MG63 (cell line): Measurements from ENCODE around the gene HSBP1L1. TPM values are rescaled to one million over a fixed set of nuclear protein-coding genes. Genes with fewer than 3 reads are reported as not detected.
A peak's percentile ranks its signal among the peaks of the same experiment; 100 is the strongest.
"Not testable (repeated sequence)": the region's sequence is repeated elsewhere in the genome, so short reads cannot be mapped to it uniquely, and the experiment has no call there.

Source experiments
- DNase-seq: peaks from one replicate; pipeline ENCODE4 v3.0.0-alpha.2; 2020
- H3K27me3 ChIP-seq: fragments of 250-450 bp; sonication (Bioruptor Pico); 2 replicates; pipeline ENCODE4 v1.5.1; 2020; ENCODE audit warnings: mild to moderate bottlenecking, moderate library complexity
- H3K36me3 ChIP-seq: fragments of 250-450 bp; sonication (Bioruptor Pico); 2 replicates; pipeline ENCODE4 v1.5.1; 2020; ENCODE audit warnings: mild to moderate bottlenecking, moderate library complexity
- H3K4me3 ChIP-seq: fragments of 250-450 bp; sonication (Bioruptor Pico); 2 replicates; pipeline ENCODE4 v1.5.1; 2020; ENCODE audit warnings: mild to moderate bottlenecking, moderate library complexity
- H3K9me3 ChIP-seq: fragments of 250-450 bp; sonication (Bioruptor Pico); 2 replicates; pipeline ENCODE4 v1.5.1; 2020; ENCODE audit warnings: mild to moderate bottlenecking, moderate library complexity
- total RNA-seq: library from RNA; depleted of rRNA; stranded (reverse); fragments of >200 nt; shearing (Covaris generic); gene quantifications from 2 replicates; pipeline ENCODE4 v1.2.3, GENCODE V29; 2014; ENCODE audit warnings: low replicate concordance

HSBP1L1 gene
- total RNA-seq, 1 experiment from 2014 or later: not detected

GRCh38 chr18:79950515-79951341 is 13.7 kb upstream of the HSBP1L1 start:
- peak; percentile 26 for DNase-seq
- peak overlapping the region; percentile 56 for H3K4me3 ChIP-seq
- H3K27me3 ChIP-seq: no peaks in the 10 kb centered on the region
- H3K9me3 ChIP-seq: no peaks in the 10 kb centered on the region
- H3K36me3 ChIP-seq: peaks cover 14% of the 10 kb centered on the region

DNA sequence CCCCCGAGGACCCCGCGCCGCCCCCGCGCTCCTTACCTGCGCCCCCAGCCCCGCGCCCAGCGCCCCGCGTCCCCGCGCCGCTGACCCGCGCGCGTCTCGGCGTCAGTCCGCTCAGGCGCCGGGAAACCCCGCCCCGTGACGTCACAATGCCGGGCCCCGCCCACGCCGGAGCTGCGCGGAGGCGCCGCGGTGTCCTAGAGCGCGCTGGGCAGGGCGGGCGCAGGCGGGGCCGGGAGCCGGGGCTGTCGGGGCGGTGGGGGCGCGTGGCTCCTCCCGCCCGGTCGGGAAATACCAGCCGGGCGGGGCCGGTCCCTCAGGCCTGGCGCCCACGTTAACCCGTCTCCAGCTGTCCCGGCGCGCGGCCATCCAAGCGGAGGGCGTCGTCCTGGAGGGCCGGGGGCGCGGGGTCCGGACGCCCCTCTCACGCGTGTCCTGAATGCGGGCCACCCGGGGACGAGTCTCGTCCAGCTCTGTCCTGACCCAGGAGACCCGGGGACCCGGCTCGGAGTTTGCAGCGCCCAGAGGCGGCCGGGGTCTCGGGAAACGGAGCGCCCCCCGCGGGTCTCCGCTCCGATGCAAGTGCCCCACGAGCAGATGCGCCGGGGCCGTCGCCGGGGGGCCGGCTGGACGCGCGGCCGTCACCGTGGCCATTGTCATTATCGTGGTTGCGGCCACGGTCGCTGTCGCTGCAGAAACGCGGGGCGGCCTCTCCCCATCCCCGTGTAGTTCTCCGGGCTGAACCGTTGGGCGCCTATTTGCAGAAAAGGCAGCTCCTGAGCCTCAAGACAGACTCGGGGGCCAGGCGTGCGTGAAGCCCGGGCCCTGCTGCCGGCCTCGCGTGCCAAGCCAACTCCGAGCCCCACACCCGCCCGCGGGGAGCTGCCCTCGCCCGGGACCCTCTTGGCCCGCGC is 12.6 kb upstream of the HSBP1L1 start, which contains the start of gene SLC66A2:
SLC66A2 (minus strand) TSS at position 109 of the 911 bp plus-strand sequence. CDS start 727 bp downstream, outside the sequence.
- DNase-seq: peak; percentile 88
- H3K36me3 ChIP-seq: peaks cover 10% of the 10 kb centered on the region
- H3K4me3 ChIP-seq: peak within 1 kb of the TSS; percentile 66
- no peaks in the 10 kb centered on the region for H3K27me3 ChIP-seq
- no peaks in the 10 kb centered on the region for H3K9me3 ChIP-seq

GRCh38 chr18:79952456-79952995 is 11.9 kb upstream of the HSBP1L1 start:
- DNase-seq: no peak
- Histone ChIP-seq H3K4me3 (peak overlapping the region; percentile 66), H3K36me3 (peaks cover 10% of the 10 kb centered on the region), H3K27me3 (no peaks in the 10 kb centered on the region), H3K9me3 (no peaks in the 10 kb centered on the region)

DNA sequence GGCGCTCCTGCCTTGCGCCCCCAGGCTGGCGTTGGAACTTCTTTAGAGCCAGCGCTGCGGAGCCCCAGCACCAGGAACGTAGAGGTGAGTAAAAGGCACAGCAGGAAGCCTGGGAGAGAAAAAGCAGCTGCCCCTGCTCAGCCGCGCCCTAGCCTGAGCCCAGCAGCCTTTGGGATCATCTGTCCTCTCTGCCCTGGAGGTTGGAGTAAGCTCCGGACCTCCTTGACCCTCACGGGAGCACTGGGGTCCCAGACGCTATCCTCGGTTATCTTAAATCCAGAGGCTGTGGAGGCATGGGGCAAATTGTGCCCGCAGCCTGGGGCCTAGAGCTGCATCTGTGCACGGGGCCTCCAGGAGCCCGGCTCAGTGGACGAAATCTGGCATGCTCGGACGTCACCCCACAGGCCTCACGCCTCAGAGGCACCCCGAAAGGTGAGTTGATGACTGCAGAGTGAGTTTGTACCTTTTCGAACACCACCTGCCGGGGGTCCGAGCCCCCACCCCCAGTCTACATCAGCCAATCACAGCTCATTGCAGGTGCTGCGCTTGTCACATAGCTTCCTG is 11.4 kb upstream of the HSBP1L1 start:
- Histone ChIP-seq H3K36me3 (peaks cover 9% of the 10 kb centered on the region), H3K4me3 (no peak overlapping the region), H3K27me3 (no peaks in the 10 kb centered on the region), H3K9me3 (no peaks in the 10 kb centered on the region)
- no peak for DNase-seq

DNA sequence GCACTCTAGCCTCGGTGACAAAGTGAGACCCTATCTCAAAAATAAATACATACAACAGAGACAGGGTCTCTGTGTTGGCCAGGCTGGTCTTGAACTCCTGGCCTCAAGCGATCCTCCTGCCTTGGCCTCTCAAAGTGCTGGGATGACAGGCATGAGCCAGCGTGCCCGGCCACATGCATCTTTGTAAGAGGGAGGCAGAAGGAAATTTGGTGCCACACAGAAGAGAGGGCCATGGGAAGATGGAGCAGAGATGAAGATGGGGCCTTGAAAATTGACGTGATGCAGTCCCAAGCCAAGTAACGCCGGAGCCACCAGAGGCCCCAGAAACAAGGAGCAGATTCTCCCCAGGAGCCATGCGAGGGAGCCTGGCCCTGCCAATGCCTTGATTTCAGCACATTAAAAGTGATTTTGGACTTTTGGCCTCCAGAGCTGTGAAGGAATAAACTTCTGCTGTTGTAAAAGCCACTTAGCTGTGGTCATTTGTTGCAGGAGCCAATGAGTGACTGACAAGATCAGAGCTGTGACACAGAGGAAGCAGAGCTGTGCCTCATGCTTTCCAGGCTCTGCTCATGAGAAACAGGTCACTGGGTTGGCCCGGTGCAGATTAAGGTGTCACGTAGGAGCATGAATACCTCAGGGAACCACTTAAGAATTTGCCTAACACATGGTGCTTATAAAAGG is 10.3 kb upstream of the HSBP1L1 start:
- Histone ChIP-seq H3K27me3 (no peaks in the 10 kb centered on the region), H3K4me3 (no peak overlapping the region), H3K36me3 (no peaks in the 10 kb centered on the region; the same call in 1 of the 2 replicates), H3K9me3 (no peaks in the 10 kb centered on the region)
- no peak for DNase-seq

DNA sequence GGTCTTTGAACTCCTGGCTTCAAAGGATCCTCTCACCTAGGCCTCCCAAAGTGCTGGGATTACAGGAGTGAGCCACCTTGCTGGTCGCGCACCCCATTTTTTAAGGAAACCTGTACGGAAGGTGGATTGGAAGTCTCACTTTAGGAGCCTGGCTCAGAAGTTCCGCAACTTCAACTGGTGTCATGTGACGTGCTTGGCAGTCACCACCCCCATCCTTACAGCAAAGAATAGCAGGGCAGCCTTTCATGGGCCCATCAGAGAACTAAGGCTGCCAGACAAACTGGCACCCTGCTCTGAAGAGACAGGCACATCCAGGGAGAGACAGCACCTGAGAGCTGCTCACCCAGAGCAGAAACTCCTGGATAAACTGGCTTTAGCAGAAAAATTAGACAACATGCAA is 9.7 kb upstream of the HSBP1L1 start:
- H3K9me3 ChIP-seq: no peaks in the 10 kb centered on the region
- no peaks in the 10 kb centered on the region for H3K27me3 ChIP-seq
- no peak for DNase-seq
- no peak overlapping the region for H3K4me3 ChIP-seq
- no peaks in the 10 kb centered on the region for H3K36me3 ChIP-seq

- Histone ChIP-seq H3K36me3 (no peaks in the 10 kb centered on the region), H3K27me3 (no peaks in the 10 kb centered on the region), H3K9me3 (no peaks in the 10 kb centered on the region), H3K4me3 (no peak overlapping the region)
- no peak for DNase-seq
These were observed 9.0 kb upstream of the HSBP1L1 start for GRCh38 chr18:79955302-79956075.

DNA sequence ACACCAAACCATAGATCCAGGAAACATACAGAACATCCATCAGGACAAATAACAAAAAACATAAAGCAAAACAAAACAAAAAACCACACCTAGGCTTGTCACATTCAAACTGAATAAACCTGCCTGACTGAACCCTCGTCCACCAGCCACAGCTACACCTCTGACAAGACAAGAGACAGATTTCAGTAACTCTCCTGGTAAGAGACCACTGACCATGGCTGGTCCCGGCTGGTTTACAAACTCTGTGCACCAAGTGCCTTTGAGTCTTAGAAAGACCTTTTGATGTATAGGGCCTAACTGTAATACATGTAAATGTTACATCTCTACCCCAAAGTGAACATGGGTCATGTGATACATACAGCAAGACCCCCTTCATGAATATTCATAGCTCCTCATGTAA is 8.2 kb upstream of the HSBP1L1 start:
- no peak overlapping the region for H3K4me3 ChIP-seq
- no peaks in the 10 kb centered on the region for H3K36me3 ChIP-seq
- no peak for DNase-seq
- H3K27me3 ChIP-seq: no peaks in the 10 kb centered on the region
- no peaks in the 10 kb centered on the region for H3K9me3 ChIP-seq

- Histone ChIP-seq H3K36me3 (no peaks in the 10 kb centered on the region), H3K27me3 (no peaks in the 10 kb centered on the region), H3K9me3 (no peaks in the 10 kb centered on the region), H3K4me3 (no peak overlapping the region)
- no peak for DNase-seq
These were observed 5.5 kb upstream of the HSBP1L1 start for GRCh38 chr18:79958981-79959380.

DNA sequence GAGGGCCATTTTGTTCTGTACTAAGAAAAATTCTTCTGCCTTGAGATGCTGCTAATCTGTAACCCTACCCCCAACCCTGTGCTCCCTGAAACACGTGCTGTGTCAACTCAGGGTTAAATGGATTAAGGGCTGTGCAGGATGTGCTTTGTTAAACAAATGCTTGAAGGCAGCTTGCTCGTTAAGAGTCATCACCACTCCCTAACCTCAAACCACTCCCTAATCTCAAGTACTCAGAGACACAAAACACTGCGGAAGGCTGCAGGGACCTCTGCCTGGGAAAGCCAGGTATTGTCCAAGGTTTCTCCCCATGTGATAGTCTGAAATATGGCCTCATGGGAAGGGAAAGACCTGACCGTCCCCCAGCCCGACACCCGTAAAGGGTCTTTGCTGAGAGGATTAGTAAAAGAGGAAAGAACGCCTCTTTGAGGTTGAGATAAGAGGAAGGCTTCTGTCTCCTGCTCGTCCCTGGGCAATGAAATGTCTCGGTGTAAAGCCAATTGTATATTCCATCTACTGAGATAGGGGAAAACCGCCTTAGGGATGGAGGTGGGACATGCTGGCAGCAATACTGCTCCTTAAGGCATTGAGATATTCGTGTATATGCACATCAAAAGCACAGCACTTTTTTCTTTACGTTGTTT is 4.2 kb upstream of the HSBP1L1 start:
- H3K27me3 ChIP-seq, H3K9me3 ChIP-seq, DNase-seq, H3K36me3 ChIP-seq, H3K4me3 ChIP-seq: not testable (repeated sequence)

GRCh38 chr18:79960921-79961526 is 3.4 kb upstream of the HSBP1L1 start:
- no peaks in the 10 kb centered on the region for H3K9me3 ChIP-seq
- no peak overlapping the region for H3K4me3 ChIP-seq
- no peaks in the 10 kb centered on the region for H3K36me3 ChIP-seq
- no peaks in the 10 kb centered on the region for H3K27me3 ChIP-seq
- no peak for DNase-seq

DNA sequence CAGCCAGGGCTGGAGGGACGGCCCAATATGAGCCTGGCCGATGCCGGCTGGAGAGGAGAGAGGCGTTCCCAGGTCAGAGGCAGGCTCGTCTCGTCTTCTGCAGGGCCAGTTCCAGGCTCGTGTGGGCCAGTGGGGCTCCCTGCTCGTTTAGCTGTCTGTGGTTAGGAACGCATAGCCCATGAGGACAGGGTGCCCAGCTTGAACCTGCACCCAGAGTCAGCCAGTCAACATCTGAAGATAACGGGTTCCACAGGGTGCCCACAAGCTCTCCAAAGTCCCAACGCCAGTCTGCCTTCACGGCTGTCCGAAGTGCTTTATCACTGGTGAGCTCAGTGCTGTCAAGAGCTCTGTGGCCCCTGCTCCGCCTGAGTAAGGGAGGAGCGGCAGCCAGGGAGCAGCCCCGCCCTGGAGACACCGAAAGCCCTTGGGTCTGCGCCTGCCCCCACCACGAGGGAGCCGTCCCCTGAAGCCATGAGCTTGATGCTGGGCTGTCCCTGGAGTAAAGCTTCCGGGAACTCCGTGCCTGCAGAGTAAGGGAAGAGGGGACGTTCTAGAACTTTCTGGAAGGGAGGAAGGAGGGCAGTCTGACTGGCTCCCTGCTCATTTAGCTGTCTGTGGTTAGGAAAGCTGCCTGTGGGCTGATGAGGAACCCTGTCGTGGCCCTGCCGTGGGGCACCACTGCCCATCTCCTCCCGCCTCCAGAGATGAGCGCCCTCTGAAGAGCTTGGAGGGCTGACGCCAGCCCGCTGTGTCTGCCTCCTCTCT is 2.7 kb upstream of the HSBP1L1 start:
- Histone ChIP-seq H3K4me3 (no peak overlapping the region), H3K27me3 (no peaks in the 10 kb centered on the region), H3K9me3 (no peaks in the 10 kb centered on the region), H3K36me3 (no peaks in the 10 kb centered on the region)
- DNase-seq: no peak

GRCh38 chr18:79962311-79962710 is 2.1 kb upstream of the HSBP1L1 start:
- no peaks in the 10 kb centered on the region for H3K9me3 ChIP-seq
- no peaks in the 10 kb centered on the region for H3K27me3 ChIP-seq
- H3K36me3 ChIP-seq: no peaks in the 10 kb centered on the region
- peak; percentile 61 for DNase-seq
- no peak overlapping the region for H3K4me3 ChIP-seq
